NCI-H1092 (cell line): ENCODE results near the gene SLC38A11.
"Not testable (repeated sequence)": the region's sequence is repeated elsewhere in the genome, so short reads cannot be mapped to it uniquely, and the experiment has no call there.

Experiments used
- DNase-seq: peaks from one replicate; lab custom pipeline; 2025; lab: John Stamatoyannopoulos, UW

Gene SLC38A11

DNA sequence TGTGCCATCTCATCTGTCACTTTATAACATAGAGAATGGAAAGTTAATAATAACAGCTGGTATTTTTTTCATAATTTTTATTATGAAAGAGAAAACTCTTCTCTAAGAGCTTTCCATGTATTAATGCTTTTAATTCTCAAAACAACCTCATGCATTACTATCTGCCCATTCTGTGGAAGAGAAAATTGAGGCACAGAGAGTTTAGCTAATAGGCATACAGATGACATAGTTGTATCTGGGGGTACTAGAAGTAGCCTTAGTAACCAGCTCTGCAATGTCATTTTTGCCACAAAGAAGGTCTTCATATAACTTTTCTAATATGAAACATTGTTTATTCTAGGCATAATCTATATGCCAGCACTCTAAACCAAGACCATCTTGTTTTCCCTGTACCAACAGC is 77.4 kb downstream of the SLC38A11 start:
- no peak for DNase-seq

DNA sequence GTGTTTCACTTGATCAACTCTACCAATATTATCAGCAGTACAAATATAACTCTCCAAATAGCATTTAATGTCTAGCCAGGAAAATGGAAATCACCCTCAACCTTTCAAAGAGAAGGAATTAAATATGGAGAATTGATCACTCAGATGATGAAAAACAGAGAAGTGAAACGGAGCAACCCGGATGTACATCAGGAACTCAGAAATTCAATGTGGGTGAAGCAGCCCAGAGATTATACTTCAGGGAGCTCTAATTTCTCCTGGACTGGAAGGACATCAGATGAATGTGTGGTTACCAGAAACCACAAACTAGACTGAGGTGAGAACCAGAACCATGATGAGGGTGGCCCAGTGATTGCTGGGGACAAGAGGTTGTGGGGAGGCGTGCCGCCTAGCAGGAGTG is 78.2 kb downstream of the SLC38A11 start:
- no peak for DNase-seq

DNA sequence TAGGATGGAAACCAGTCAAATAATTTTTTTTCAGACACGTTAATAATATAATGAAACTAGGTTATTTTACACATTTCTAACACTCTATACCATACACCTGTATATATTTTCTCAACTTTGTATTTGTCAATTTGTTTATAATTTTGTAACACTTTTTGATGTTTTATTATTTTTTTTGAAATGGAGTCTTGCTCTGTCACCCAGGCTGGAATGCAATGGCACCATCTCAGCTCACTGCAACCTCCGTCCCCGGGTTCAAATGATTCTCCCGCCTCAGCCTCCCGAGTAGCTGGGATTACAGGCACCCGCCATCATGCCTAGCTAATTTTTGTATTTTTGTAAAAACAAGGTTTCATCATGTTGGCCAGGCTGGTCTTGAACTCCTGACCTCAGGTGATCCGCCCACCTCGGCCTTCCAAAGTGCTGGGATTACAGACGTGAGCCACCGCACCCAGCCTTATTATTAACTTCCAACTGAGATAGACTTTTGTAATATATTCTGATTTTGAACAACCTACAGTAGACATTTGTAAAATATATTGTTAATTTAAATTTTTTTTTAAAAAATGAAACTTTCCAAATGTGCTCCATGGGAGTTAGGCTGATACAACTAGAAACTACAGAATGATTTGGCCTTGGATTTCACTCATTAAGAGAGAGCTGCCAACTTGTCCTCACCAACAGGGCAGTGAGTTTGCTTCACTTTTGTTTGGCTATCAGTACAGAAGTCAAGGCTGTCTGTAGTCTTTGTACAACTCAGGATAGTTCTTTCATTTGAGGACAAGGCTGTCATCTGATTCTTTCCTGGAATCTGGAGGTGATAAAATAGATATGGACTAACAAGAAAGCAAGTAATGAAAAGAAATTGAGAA is 79.8 kb downstream of the SLC38A11 start:
- DNase-seq = no peak

DNA sequence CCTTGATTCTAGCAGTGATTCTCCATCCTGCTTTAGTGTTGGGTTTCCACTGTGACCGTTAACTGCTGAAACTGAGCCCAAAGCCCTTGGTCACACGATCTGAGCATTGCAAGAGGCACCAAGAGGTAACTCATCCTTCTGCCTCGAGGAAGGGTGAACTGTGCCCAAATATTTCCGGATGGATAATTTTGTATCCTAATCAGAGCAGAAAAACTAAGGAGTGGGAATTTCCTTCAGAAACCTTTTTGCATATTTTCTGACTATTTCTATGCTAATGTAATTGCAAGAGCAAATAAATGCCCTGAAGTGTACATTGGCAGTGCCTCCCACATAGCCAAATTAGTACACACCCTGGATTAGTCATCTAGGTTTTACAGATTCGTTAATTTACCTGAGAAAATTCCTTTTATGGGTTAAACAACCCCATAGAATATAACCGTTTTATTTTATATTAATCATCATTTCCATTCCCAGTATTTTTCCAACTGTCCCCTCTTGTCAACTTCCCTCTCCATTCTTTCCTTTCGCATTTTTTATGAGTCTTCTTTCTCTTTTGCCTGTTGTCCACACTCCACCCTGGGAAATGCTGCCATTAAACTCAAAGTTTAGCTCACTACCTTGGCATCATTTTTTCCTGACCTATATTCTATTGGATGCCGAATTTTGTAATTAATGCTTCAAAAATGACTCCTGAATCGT is 82.0 kb downstream of the SLC38A11 start:
- peak; percentile 42 for DNase-seq

DNA sequence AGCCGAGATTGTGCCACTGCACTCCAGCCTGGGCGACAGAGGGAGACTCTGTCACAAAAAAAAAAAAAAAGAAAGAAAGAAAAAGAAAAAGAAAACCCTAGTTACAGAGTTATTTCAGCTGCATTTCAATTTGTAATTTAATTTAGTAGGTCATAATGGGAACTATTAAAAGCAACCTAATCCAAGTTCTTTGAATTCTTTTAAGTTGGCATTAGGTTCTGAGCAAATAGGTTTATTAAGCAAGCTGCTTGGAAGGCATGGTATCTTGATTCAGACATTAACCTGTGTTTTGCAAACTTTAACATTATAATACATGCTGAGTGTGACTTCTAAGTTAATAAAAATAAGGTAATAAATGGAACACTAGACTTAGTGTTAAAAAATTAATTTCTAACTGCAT is 83.9 kb downstream of the SLC38A11 start:
- DNase-seq = no peak

DNA sequence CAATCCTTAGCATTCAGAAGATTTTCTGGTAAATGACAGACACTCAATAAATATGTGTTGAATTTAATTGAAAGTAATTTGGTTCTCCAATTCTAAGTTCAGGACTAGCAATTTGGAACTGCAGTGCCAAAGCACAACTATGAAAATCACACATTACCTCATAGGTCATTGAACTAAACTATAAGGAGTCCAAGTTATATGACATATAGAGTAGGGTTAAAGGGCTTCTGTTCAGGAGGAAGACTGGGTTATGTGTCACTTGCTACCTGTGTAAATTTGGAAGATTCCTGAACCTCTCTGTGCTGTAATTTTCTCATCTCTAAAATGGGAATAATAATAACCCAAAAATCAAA is 85.9 kb downstream of the SLC38A11 start:
- no peak for DNase-seq

DNA sequence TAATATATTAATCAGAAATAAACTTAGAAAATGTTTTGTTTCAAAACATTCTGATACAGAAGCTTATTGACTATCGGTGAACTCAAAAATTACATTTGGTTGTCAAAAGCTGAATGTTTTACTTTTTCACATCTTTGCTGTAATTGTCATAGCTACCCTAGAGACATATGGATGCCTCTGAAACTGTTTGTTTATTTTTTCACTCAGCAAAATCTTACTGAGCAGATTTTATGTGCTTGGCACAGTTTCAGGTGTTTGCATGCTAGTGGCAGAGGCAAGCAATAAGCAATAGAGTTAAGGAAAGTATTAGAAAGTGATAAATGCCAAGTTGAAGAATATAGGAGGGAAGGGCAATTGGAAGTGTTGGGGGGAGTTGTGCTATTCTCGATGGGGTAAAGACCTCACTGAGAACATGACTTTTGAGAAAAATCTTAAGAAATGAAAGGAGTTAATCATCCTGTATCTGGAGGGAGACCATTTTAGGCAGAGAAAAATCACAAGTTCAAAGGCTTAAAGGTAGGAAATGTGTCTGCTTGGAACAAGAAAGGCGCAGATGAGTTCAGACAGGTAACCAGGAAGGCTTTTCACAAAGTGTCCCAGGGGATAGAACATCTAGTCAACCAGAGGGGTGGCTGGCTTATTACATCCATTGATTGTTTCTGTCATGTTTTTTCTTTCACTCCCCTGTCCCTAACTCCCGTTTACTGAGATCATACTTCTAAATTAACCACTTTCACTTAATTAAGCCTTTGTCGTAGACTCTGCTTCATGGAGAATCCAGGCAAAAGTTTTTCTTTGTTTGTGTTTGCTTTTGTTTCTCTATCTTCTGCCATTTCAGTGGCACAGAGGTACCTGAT is 86.5 kb downstream of the SLC38A11 start:
- no peak for DNase-seq

DNA sequence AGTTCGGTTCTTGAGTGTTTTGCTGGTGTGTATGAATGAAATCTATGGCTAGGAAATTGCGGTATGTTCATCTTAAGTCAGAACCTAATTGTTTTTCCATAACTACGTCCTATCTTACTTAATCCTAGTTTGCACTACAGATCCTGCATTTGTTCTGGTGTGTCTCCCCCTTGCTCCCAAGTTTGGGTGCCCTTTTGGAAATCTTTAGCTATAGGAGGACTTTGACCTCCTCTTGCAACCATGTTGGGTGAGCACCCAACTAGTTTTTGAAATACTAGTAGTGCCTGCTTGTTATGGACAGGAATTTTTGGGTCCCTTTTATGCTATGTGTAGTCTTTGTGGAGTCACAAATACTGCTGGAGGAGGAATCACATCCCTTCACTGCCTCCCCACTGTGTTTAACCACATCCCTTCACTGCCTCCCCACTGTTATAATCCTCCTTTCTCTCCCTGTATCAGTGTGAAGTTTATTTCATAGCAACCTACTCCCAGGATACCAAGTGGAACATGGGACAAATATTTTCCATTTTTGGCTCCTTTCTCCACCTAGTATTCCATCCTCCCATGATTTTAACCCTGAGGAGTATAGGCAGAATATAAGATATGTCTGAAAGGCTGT is 87.4 kb downstream of the SLC38A11 start:
- no peak for DNase-seq

DNA sequence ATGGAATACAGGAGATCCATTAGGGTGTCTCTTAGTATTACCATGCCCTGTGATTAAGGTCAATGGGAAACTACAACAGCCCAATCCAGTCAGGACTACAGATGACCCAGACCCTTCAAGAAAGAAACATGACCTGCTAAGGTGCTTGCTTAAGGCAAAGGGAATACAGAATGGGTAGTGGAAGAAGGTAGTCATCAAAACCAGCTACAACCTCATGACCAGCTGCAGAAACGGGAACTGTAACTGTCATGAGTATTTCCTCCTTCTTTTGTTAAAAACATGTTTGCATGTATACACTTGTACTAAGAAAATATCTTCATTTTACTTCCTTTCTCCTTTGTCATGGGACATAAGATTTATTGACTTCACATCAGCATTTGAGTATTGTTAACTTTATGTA is 88.9 kb downstream of the SLC38A11 start:
- not testable (repeated sequence) for DNase-seq

DNA sequence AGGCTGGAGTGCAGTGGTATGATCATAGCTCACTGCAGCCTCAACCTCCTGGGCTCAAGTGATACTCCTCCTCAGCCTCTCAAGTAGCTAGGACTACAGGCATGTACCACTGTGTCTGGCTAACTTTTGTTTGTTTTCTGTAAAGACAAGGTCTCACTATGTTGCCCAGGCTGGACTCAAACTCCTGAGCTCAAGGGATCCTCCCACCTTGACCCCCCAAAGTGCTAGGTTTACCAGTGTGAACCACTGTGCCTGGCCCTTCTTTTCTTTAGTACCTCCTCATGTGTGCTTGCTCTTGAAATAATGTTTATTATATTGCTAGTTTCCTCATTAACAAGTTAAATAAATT is 94.7 kb downstream of the SLC38A11 start:
- no peak for DNase-seq

DNA sequence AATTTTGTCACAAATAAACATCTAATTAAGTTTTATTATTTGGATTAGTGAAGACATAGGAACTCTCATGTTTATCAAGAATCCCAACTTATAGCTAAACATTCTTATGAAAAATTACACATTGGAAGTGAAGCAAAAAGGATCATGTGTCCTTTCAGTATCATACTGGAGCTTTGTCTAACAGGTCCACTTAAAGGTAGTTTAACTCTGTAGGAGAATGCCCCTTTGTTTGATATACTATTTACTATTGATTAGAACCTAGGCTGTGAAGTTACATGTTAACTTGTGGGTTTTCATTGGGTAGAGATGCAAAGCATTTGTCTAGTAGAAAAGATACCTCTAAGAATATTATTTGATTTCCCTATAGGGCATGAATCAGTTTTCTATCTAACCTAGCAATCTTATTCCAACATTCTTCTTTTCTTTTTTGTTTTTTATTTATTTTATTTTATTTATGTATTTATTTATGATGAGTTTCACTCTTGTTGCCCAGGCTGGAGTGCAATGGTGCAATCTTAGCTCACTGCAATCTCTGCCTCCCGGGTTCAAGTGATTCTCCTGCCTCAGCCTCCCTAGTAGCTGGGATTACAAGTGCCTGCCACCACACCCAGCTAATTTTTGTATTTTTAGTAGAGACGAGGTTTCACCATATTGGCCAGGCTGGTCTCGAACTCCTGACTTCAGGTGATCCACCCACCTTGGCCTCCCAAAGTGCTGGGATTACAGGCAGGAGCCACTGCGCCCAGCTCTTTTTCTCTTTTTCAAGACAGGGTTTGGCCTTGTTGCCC is 95.2 kb downstream of the SLC38A11 start:
- not testable (repeated sequence) for DNase-seq

DNA sequence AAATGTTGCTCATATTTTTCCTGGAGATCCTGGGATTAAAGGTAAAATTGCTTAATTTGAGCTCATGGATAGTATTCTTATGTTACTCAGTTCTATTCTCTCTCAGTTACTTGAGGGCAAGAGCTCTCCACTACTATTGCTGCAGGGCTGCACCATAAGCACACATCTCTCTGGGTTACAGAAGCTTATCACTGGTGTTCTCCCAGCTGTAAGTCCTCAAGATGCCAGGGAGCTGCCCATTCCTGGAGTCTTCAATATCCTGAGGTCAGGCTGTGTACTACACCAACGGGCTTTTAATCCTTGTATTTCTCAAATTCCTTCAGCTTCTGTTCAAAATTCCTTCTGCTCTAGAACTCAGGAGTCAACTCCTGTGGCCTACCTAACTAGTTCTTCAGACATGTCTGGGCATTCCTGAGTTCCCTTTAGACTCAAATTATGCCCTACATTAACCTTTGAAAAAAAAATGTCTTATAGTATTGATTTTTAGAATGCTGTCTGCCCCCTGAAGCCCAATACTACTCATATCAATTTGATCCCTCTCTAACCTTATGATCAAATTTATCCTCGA is 96.0 kb downstream of the SLC38A11 start:
- no peak for DNase-seq

DNA sequence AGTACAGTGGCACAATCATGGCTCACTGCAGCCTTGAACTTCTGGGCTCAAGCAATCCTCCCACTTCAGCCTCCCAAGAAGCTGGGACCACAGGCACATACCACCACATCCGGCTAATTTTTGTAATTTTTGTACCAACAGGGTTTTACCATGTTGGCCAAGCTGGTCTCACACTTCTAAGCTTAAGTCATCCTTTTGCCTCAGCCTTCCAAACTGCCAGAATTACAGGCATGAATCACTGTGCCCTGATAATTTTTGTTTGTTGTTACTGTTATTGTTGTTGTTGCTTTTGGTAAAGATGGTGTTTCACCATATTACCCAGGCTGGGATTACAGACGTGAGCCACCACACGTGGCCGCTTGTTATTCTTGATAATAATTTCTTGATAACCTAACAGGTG is 103.2 kb downstream of the SLC38A11 start:
- no peak for DNase-seq

DNA sequence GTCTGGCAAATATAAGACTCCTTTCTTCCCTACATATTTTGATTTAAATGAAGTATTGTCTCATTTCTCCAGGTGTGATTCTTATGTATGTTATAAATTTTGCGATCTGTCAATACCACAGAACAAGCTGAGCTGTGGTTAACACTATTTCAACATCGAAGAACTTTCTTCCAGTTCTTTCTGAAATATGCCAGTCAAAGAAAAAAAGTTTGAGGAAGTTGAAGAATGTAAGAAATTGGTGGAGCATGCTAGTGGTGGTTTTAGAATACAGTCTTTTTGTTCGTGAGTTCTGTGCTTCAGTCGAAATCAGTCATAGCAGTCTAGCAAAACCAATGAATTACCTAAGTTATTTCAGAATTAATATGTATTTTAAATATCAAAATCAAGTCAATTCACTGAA is 105.1 kb downstream of the SLC38A11 start:
- no peak for DNase-seq

DNA sequence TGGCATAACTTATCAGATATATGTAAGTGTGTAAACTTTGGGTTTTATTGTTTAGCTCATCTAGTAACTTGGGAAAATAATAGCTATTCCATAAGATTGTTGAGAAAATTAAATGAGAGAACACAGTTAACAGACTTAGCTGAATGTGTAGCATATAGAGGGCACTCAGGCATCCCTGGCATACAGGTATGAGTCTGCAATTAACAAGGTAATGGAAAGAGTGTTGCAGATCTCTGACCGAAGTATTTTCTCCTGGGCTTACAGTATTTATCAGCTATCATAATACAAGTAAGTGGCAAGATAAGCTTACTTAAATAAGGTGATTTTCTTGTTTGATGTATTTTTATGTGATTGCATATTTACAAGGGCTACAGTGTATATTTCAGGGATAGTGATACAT is 105.8 kb downstream of the SLC38A11 start:
- no peak for DNase-seq

DNA sequence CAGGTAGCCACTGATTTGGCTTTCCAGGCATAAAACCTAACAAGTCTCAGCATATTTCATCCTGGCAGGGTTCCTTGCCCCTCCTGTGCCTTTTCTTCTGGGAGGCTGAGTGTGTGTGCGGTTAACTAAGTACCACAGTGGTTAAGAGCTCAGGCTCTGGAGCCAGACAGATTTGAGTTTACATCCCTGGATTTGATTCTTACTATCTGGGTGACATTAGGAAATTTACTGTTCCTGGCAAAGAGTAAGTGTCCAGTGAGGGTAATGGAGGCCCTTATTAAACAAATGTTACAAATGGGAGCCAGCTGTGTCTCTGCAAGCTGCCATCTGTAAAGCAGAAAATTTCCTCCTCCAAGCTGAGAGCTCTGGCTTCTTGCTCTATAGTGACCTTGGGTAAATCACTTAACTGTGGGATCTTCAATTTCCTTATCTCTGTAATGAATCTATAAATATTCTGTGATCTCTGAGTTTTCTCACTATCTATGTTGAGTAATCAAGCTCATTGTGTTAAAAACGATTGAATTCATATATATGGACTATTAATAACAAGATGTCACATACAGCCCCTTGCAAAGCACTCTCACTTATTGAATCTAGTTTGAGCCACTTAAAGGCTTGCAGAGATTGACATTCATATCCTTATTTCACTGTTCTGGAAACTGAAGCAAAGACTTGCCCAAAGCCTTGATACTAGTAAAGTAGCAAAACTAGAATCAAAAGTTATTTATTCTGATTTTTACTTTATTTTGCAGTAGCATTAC is 107.2 kb downstream of the SLC38A11 start:
- DNase-seq = peak; percentile 59

DNA sequence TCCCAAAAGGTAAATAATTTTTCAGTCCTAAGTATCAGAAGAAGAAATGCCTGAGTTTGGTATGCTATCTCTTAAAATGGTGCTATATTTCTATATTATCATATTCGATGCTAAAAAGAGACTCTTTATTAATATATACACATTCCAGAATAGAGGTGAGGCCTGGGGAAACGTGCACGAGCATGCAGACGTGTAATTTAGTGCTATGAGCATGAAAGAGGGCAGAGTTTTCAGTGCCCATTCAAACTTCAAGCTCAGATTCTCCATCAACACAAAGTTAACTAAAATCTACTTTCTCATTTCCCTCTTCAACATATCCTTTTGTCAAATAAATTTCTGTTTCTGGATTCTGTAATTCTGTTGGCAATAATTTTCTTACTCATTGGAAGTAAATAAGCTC is 108.0 kb downstream of the SLC38A11 start:
- no peak for DNase-seq

DNA sequence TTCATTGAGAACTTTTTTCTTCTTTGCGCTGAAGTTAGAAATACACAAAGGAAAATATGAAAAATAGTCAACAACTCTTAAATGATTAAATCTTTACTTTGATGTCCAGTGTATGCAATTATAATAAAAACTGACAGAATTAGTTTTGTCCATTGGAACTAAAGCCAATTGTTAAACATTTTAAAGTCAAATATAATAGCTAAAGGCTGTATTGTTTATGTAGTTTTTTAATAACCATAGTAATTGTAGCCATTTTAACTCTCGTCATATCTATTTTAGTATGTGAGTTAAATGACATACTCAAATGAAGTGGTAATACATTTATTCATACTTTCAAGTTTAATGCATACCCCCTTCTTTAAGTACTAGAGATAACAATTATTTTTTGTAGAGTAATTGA is 109.0 kb downstream of the SLC38A11 start:
- DNase-seq = no peak
